ENCODE data around the gene DLG5. TPM values are rescaled to one million over a fixed set of nuclear protein-coding genes. Genes with fewer than 3 reads are reported as not detected.

DLG5 gene
- total and polyA plus RNA-seq, 2 experiments from 2014 or later = 4.4 to 27.9 TPM

DNA sequence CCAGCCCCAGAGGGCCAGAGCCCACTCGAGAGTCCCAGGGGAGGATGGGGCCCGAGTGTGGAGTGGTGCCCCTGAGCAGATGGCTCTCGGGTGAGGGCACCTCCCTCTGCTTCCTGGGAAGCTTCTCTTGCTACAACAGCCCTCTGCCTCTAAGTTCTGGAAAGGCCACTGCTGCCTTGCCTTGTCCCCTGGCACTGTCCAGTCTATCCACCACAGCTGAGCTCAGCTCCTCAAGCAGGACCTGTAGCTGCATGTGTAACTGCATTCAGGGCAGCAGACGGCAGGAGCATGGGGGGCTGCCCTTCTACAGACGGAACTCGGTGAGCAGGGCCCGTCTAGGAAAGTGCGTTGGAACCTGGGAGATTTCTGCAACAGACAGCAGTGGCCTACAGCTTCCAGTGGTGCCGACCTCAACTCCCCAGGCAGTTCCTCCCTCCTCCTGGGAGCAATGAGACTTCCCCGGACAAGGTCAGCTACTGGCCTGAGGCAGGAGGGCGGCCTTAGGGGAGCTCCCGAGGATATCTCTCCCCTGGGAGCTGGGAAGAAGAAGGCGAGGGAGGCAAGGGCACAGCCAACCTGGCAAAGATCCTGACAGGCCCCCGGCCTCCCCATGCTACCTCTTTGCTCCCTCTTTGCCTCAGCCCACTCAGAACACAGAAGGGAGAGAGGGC is 88.5 kb downstream of the DLG5 start:
- Histone ChIP-seq H3K9me2 (ENCODE audit: insufficient read depth) (no peaks in the 10 kb centered on the region), H3K4me2 (ENCODE audit: unreplicated experiment) (no peak overlapping the region), H3K9ac (no peak overlapping the region), H3K9me3 (ENCODE audit: low read depth) (no peaks in the 10 kb centered on the region), H3K27me3 (replicated peaks; ENCODE audit: insufficient read depth) (no peaks in the 10 kb centered on the region), H3K4me3 (no peak overlapping the region), H3K27ac (no peak overlapping the region), H4K20me1 (ENCODE audit: insufficient read depth) (no peaks in the 10 kb centered on the region), H2AFZ (no peak overlapping the region), H3F3A (ENCODE audit: insufficient read depth) (no peaks in the 10 kb centered on the region), H3K79me2 (ENCODE audit: insufficient read depth) (no peaks in the 10 kb centered on the region), H3K4me1 (ENCODE audit: insufficient read depth) (no peaks in the 10 kb centered on the region), H3K36me3 (ENCODE audit: low read depth) (peaks cover 3% of the 10 kb centered on the region; the same call in 1 of the 2 replicates)
- DNase-seq = no peak
- in situ Hi-C loops (cut with MboI) = no loop called here
- WGBS, 2 experiments (ENCODE audit: low coverage in 1 of 2, low lambda C conversion rate in 2 of 2, missing lambda C conversion rate in 2 of 2) = 74 to 79% methylated on average over 14 of the region's 14 CpGs
- no peak for TF ChIP-seq EZH2phosphoT487 (IDR thresholded peaks at IDR 0.05; ENCODE audit: insufficient read depth, low read depth)
- no peak for TF ChIP-seq EZH2 (IDR thresholded peaks at IDR 0.05; ENCODE audit: insufficient read depth, poor library complexity, severe bottlenecking)

DNA sequence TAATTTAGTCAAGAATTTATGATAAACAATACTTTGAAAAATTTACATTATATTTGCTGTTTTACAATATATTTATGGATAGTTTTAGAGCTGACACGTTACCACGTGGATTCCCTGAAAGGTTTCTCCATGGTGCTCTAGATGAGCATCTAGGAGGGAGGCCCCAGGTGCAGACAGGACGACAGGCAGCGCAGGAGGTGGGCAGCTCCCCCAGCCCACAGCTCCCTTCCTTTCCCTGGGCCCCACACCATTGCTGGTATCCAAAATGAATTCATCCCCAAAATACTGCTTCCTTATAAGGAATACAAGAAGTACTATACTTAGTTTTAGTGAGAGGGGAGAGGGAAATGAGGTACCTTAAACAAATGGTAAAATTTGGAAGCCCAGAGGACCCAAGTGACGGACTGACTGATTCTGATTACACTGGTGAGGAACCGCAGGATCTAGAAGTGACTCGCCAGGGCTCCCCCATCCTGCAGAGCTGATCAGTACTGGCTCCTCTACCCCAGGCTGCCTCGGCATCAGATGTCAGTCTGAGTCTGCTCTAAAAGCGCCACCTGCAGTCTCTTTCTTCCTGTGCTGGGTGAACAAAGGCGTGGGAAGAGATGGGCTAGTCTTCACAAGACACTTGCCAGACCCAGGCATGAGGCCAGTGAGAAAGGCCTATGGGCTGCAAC is 89.2 kb downstream of the DLG5 start:
- H3K4me2 ChIP-seq (ENCODE audit: unreplicated experiment) = no peak overlapping the region
- H3K4me1 ChIP-seq (ENCODE audit: insufficient read depth) = no peaks in the 10 kb centered on the region
- H3K36me3 ChIP-seq (ENCODE audit: low read depth) = no peaks in the 10 kb centered on the region; the same call in 1 of the 2 replicates
- no peaks in the 10 kb centered on the region for H3F3A ChIP-seq (ENCODE audit: insufficient read depth)
- no peaks in the 10 kb centered on the region for H3K79me2 ChIP-seq (ENCODE audit: insufficient read depth)
- no peak overlapping the region for H3K4me3 ChIP-seq
- H3K27ac ChIP-seq = no peak overlapping the region
- no peaks in the 10 kb centered on the region for H4K20me1 ChIP-seq (ENCODE audit: insufficient read depth)
- no peak overlapping the region for H3K9ac ChIP-seq
- in situ Hi-C loops (cut with MboI) = no loop called here
- no peak overlapping the region for H2AFZ ChIP-seq
- TF ChIP-seq EZH2phosphoT487 (IDR thresholded peaks at IDR 0.05; ENCODE audit: insufficient read depth, low read depth) = no peak
- no peak for TF ChIP-seq EZH2 (IDR thresholded peaks at IDR 0.05; ENCODE audit: insufficient read depth, poor library complexity, severe bottlenecking)
- H3K9me3 ChIP-seq (ENCODE audit: low read depth) = no peaks in the 10 kb centered on the region
- WGBS, 2 experiments (ENCODE audit: low coverage in 1 of 2, low lambda C conversion rate in 2 of 2, missing lambda C conversion rate in 2 of 2) = 84 to 89% methylated on average over 10 of the region's 10 CpGs
- no peaks in the 10 kb centered on the region for H3K9me2 ChIP-seq (ENCODE audit: insufficient read depth)
- no peaks in the 10 kb centered on the region for H3K27me3 ChIP-seq (replicated peaks; ENCODE audit: insufficient read depth)
- DNase-seq = peak; percentile 29

DNA sequence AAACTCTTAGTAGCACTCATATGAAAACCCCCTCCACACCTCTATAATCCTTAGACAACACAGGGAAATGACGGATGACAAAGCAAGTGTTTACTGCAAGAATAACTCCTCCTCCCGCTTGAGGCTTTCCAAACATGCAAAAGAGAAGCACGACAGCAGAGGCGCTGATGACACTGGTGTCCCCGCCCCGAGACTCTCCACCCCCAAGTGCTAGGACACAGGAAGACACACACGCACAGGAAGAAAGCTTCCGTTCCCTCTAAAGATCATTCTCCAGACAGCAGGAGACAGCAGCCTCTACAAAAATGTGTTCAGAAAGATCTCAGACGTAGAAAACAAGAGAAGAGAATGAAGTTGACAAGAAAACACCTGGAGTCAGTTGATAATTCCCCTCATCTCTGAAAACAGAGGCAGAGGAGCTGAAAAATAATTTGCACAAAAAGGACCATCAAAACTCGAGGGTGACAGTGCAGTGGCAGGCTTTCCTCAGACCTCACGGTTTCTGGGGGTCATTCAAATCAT is 90.2 kb downstream of the DLG5 start:
- DNase-seq = peak; percentile 54
- TF ChIP-seq EZH2phosphoT487 (IDR thresholded peaks at IDR 0.05; ENCODE audit: insufficient read depth, low read depth) = no peak
- TF ChIP-seq EZH2 (IDR thresholded peaks at IDR 0.05; ENCODE audit: insufficient read depth, poor library complexity, severe bottlenecking) = no peak
- H3F3A ChIP-seq (ENCODE audit: insufficient read depth) = no peaks in the 10 kb centered on the region
- no peaks in the 10 kb centered on the region for H3K27me3 ChIP-seq (replicated peaks; ENCODE audit: insufficient read depth)
- no peaks in the 10 kb centered on the region; the same call in 1 of the 2 replicates for H3K36me3 ChIP-seq (ENCODE audit: low read depth)
- no peaks in the 10 kb centered on the region for H3K9me3 ChIP-seq (ENCODE audit: low read depth)
- H3K4me2 ChIP-seq (ENCODE audit: unreplicated experiment) = no peak overlapping the region
- WGBS, 2 experiments (ENCODE audit: low coverage in 1 of 2, low lambda C conversion rate in 2 of 2, missing lambda C conversion rate in 2 of 2) = 56 to 74% methylated on average over 11 of the region's 11 CpGs
- no peaks in the 10 kb centered on the region for H4K20me1 ChIP-seq (ENCODE audit: insufficient read depth)
- H3K9ac ChIP-seq = peak overlapping the region; percentile 19; the same call in 1 of the 2 replicates
- in situ Hi-C loops (cut with MboI) = no loop called here
- no peaks in the 10 kb centered on the region for H3K79me2 ChIP-seq (ENCODE audit: insufficient read depth)
- H3K27ac ChIP-seq = peak overlapping the region; percentile 44
- no peaks in the 10 kb centered on the region for H3K4me1 ChIP-seq (ENCODE audit: insufficient read depth)
- H3K4me3 ChIP-seq = no peak overlapping the region
- no peaks in the 10 kb centered on the region for H3K9me2 ChIP-seq (ENCODE audit: insufficient read depth)
- H2AFZ ChIP-seq = peak overlapping the region; percentile 23

DNA sequence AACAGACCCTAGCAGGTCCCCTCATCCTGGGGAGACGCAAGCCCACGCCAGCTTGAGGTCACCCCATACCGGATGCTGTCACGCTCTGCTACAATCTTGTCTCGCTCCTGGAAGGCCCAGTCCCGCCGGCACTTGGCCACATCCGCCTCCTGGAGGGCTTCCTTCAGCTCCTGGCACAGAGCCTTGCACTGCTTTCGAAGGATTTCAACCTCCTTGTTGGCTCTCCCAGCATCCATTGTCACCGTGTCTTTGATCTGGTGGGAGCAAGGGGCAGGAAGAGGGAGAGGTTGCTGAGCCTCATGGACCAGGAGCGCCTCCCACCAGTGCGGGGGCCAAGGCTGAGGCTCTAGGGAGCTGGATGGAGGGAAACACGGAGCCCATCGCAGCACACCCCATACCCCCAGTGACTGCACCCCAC is 90.9 kb downstream of the DLG5 start:
- no peak overlapping the region for H3K4me3 ChIP-seq
- in situ Hi-C loops (cut with MboI) = no loop called here
- DNase-seq = no peak
- no peaks in the 10 kb centered on the region; the same call in 1 of the 2 replicates for H3K36me3 ChIP-seq (ENCODE audit: low read depth)
- H3F3A ChIP-seq (ENCODE audit: insufficient read depth) = no peaks in the 10 kb centered on the region
- no peak overlapping the region for H3K27ac ChIP-seq
- H3K4me1 ChIP-seq (ENCODE audit: insufficient read depth) = no peaks in the 10 kb centered on the region
- 88 to 89% methylated on average over 14 of the region's 14 CpGs for WGBS, 2 experiments (ENCODE audit: low coverage in 1 of 2, low lambda C conversion rate in 2 of 2, missing lambda C conversion rate in 2 of 2)
- H3K9me2 ChIP-seq (ENCODE audit: insufficient read depth) = no peaks in the 10 kb centered on the region
- H3K27me3 ChIP-seq (replicated peaks; ENCODE audit: insufficient read depth) = no peaks in the 10 kb centered on the region
- TF ChIP-seq EZH2phosphoT487 (IDR thresholded peaks at IDR 0.05; ENCODE audit: insufficient read depth, low read depth) (no peak), EZH2 (IDR thresholded peaks at IDR 0.05; ENCODE audit: insufficient read depth, poor library complexity, severe bottlenecking) (no peak)
- H3K79me2 ChIP-seq (ENCODE audit: insufficient read depth) = no peaks in the 10 kb centered on the region
- H4K20me1 ChIP-seq (ENCODE audit: insufficient read depth) = no peaks in the 10 kb centered on the region
- no peaks in the 10 kb centered on the region for H3K9me3 ChIP-seq (ENCODE audit: low read depth)
- no peak overlapping the region for H2AFZ ChIP-seq
- H3K4me2 ChIP-seq (ENCODE audit: unreplicated experiment) = no peak overlapping the region
- no peak overlapping the region for H3K9ac ChIP-seq
